GM12878 (cell line): ENCODE measurements around the gene PIK3C2B. TPM values are rescaled to one million over a fixed set of nuclear protein-coding genes. Genes with fewer than 3 reads are reported as not detected.

Experiments used
- ATAC-seq: fragments of 200-7000 bp; cut with Tn5 transposase; 3 replicates; pipeline ENCODE4 v1.9.1; 2020; ENCODE audit warnings: mild to moderate bottlenecking, moderate library complexity
- Bru-seq: library from RNA; stranded (reverse); fragments of 400-500 nt; gene quantifications from one replicate; lab custom pipeline; 2021; lab: Mats Ljungman, UMichigan
- BruChase-seq, 2 experiments: library from RNA; stranded (reverse); fragments of 400-500 nt; gene quantifications; one replicate each; lab custom pipeline; 2021; lab: Mats Ljungman, UMichigan
- BruUV-seq: library from RNA; stranded (reverse); fragments of 400-500 nt; replicated peaks from 2 replicates; lab custom pipeline; 2021; lab: Mats Ljungman, UMichigan
- CTCF ChIA-PET: fragments of 300-600 bp; sonication (Branson Sonifier 250); formaldehyde crosslinking; extraction: SDS; loops from one replicate; lab custom pipeline; 2021; ENCODE audit warnings: inconsistent platforms; lab: Yijun Ruan, JAX
- POLR2A ChIA-PET: fragments of 350-600 bp; formaldehyde crosslinking; extraction: SDS; loops from one replicate; lab custom pipeline; 2021; ENCODE audit warnings: inconsistent platforms; lab: Charles Lee
- RAD21 ChIA-PET: fragments of 300-600 bp; sonication (Branson Sonifier 250); formaldehyde crosslinking; loops from one replicate; lab custom pipeline; 2023; ENCODE audit warnings: antibody characterized with exemption; ENCODE audit not compliant: unreplicated experiment; lab: Charles Lee
- SMC1A ChIA-PET: fragments of 300-600 bp; sonication (Branson Sonifier 250); formaldehyde crosslinking; loops from one replicate; lab custom pipeline; 2023; ENCODE audit not compliant: unreplicated experiment, uncharacterized antibody; lab: Charles Lee
- DNase-seq: peaks from one replicate; pipeline ENCODE4 v3.0.0-alpha.2; 2011; ENCODE audit warnings: low read depth, low spot score
- FAIRE-seq: peaks from 3 replicates; lab custom pipeline; 2011; peaks lifted over from hg19 to GRCh38; lab: Jason Lieb, UNC
- H2AFZ ChIP-seq: 2 replicates; pipeline ENCODE4 v1.6.0; 2011; ENCODE audit warnings: low read depth, low read length, control low read depth; ENCODE audit not compliant: control insufficient read depth
- H3K27ac ChIP-seq: 2 replicates; pipeline ENCODE4 v1.5.1; 2011; ENCODE audit warnings: control low read depth; ENCODE audit not compliant: control insufficient read depth, insufficient read depth
- H3K27me3 ChIP-seq, 2 experiments: replicated peaks in 1 of 2; 2 replicates each; pipeline versions ENCODE4 v1.6.0 to v1.6.1; 2011; ENCODE audit warnings: low read length in 1 of 2; ENCODE audit not compliant: control insufficient read depth in 2 of 2, insufficient read depth in 2 of 2
- H3K36me3 ChIP-seq, 2 experiments: 2 replicates each; pipeline ENCODE4 v1.5.1; 2011; ENCODE audit warnings: low read length in 1 of 2; ENCODE audit not compliant: control insufficient read depth in 2 of 2, insufficient read depth in 2 of 2
- H3K4me1 ChIP-seq: 2 replicates; pipeline ENCODE4 v1.6.1; 2011; ENCODE audit warnings: mild to moderate bottlenecking, low read length, moderate library complexity, mixed read lengths; ENCODE audit not compliant: control insufficient read depth, insufficient read depth
- H3K4me2 ChIP-seq: 2 replicates; pipeline ENCODE4 v1.6.0; 2011; ENCODE audit warnings: control low read depth; ENCODE audit not compliant: control insufficient read depth, insufficient read depth
- H3K4me3 ChIP-seq: fragments of 200-600 bp; sonication (generic); 2 replicates; pipeline ENCODE4 v1.5.1; 2016
- H3K79me2 ChIP-seq: 2 replicates; pipeline ENCODE4 v1.6.0; 2011; ENCODE audit warnings: low read length; ENCODE audit not compliant: control insufficient read depth, insufficient read depth
- H3K9ac ChIP-seq: 2 replicates; pipeline ENCODE4 v1.8.0; 2011; ENCODE audit warnings: low read length, control low read depth, mixed read lengths; ENCODE audit not compliant: control insufficient read depth, insufficient read depth
- H3K9me3 ChIP-seq: replicated peaks from 3 replicates; pipeline ENCODE4 v1.5.1; 2011; ENCODE audit warnings: mild to moderate bottlenecking, low read length; ENCODE audit not compliant: control insufficient read depth, insufficient read depth
- H4K20me1 ChIP-seq: 2 replicates; pipeline ENCODE4 v1.6.0; 2011; ENCODE audit not compliant: control insufficient read depth, insufficient read depth
- CBX5 ChIP-seq: sonication (generic); IDR thresholded peaks from 2 replicates; pipeline ENCODE4 v1.6.1; 2016; ENCODE audit warnings: low read depth, moderate library complexity, mild to moderate bottlenecking, inconsistent platforms
- CTCF ChIP-seq, 3 experiments: IDR thresholded peaks in 2 of 3; conservative IDR thresholded peaks in 1 of 3; 2 replicates each; pipeline ENCODE4 v1.5.1; 2011; ENCODE audit warnings: low read depth in 3 of 3, low read length in 3 of 3, mild to moderate bottlenecking in 3 of 3, control low read depth in 2 of 3, moderate library complexity in 2 of 3, inconsistent platforms in 1 of 3, mixed read lengths in 1 of 3; ENCODE audit not compliant: control insufficient read depth in 2 of 3, insufficient read depth in 1 of 3; ENCODE audit errors: extremely low read depth in 1 of 3
- EGR1 ChIP-seq, 2 experiments: IDR thresholded peaks; 1 replicate in 1 of 2; 2 replicates in 1 of 2; pipeline ENCODE4 v1.6.1; 2011 to 2012; ENCODE audit warnings: low read depth in 2 of 2, low read length in 2 of 2, borderline replicate concordance in 1 of 2, mild to moderate bottlenecking in 1 of 2, moderate library complexity in 1 of 2
- HDAC2 ChIP-seq: fragments of 200-600 bp; sonication (generic); IDR thresholded peaks from 2 replicates; pipeline ENCODE4 v1.6.1; 2017
- HDGF ChIP-seq: fragments of 450-650 bp; IDR thresholded peaks from 2 replicates; pipeline ENCODE4 v1.6.1; 2016; ENCODE audit warnings: antibody characterized with exemption
- POU2F2 ChIP-seq: IDR thresholded peaks from 3 replicates; pipeline ENCODE4 v1.6.1; 2011; ENCODE audit warnings: low read depth, mild to moderate bottlenecking, low read length, borderline replicate concordance
- SMAD1 ChIP-seq: fragments of 450-650 bp; IDR thresholded peaks from 2 replicates; pipeline ENCODE4 v1.6.1; 2018; ENCODE audit warnings: mild to moderate bottlenecking, low read depth; ENCODE audit not compliant: partially characterized antibody
- SREBF1 ChIP-seq: IDR thresholded peaks from 2 replicates; pipeline ENCODE4 v1.6.1; 2012; ENCODE audit warnings: mild to moderate bottlenecking, low read length
- SREBF2 ChIP-seq: IDR thresholded peaks from 2 replicates; pipeline ENCODE4 v1.6.1; 2012; ENCODE audit warnings: mild to moderate bottlenecking, low read length
- SRF ChIP-seq, 2 experiments: IDR thresholded peaks; 2 replicates each; pipeline ENCODE4 v1.6.1; 2011; ENCODE audit warnings: low read depth in 2 of 2, low read length in 2 of 2, mild to moderate bottlenecking in 1 of 2, moderate library complexity in 1 of 2
- TAF1 ChIP-seq: IDR thresholded peaks from 2 replicates; pipeline ENCODE4 v1.6.1; 2011; ENCODE audit warnings: mild to moderate bottlenecking, low read depth, low read length, borderline replicate concordance
- ZNF217 ChIP-seq: fragments of 450-650 bp; IDR thresholded peaks from 2 replicates; pipeline ENCODE4 v1.6.1; 2017; ENCODE audit warnings: antibody characterized with exemption, mild to moderate bottlenecking
- ZNF384 ChIP-seq: IDR thresholded peaks from 2 replicates; pipeline ENCODE4 v1.6.1; 2012; ENCODE audit warnings: low read depth, mild to moderate bottlenecking, low read length, improper control_type of control experiment, borderline replicate concordance
- WGBS: methylation state at CpG from one replicate; pipeline ENCODE4 v1.1.6; 2016; ENCODE audit warnings: low lambda C conversion rate; ENCODE audit not compliant: insufficient replicate concordance, insufficient coverage; ENCODE audit errors: missing lambda C conversion rate; 5-methylcytosine and 5-hydroxymethylcytosine counted together
- in situ Hi-C: fragments of 300-500 bp; cut with MboI; formaldehyde crosslinking; loops from 9 replicates; pipeline ENCODE4 v1.14.3; 2018; ENCODE audit warnings: mixed read lengths
- intact Hi-C: fragments of 100-400 bp; cut with micrococcal nuclease; formaldehyde crosslinking; loops from one replicate; pipeline ENCODE4 v1.14.2; 2022; ENCODE audit not compliant: unreplicated experiment
- long read RNA-seq, 2 experiments: library from polyadenylated mRNA; unstranded; transcript quantifications; one replicate each; pipeline ENCODE4 v2.0.0, GENCODE V29; 2019 to 2020
- polyA minus RNA-seq, 3 experiments: library from RNA; depleted of rRNA, polyadenylated mRNA; stranded (reverse); fragments of >200 nt; gene quantifications; 2 replicates each; pipeline ENCODE4 v1.2.3, GENCODE V29; 2011
- polyA plus RNA-seq, 11 experiments: library from polyadenylated mRNA; depleted of rRNA in 4 of 11; unstranded in 6 of 11; stranded (reverse) in 5 of 11; fragments of >200 nt; fragmentation: Nextera tagmentation in 4 of 11; fragmentation: Illumina TruSeq in 1 of 11; extraction: Ambion mirVana in 4 of 11; extraction: Trizol in 1 of 11; gene quantifications; 1 replicate in 1 of 11; 2 replicates in 10 of 11; pipeline versions ENCODE4 v1.2.1 to v1.2.3, GENCODE V29; 2011 to 2016; ENCODE audit warnings: inconsistent platforms in 2 of 11, missing spikeins in 2 of 11, low read depth in 1 of 11
- total RNA-seq, 4 experiments: library from RNA; depleted of rRNA in 3 of 4; stranded (reverse); fragments of >200 nt in 3 of 4; fragmentation: Illumina TruSeq in 1 of 4; extraction: Trizol in 1 of 4; gene quantifications; 2 replicates each; pipeline versions ENCODE4 v1.2.1 to v1.2.3, GENCODE V29; 2013 to 2021
- TF ChIP-seq, protein P1 (sequence below): IDR thresholded peaks from 2 replicates; pipeline ENCODE4 v1.6.1; 2011; ENCODE audit warnings: borderline replicate concordance, low read depth, mild to moderate bottlenecking, moderate library complexity, low read length; ENCODE audit not compliant: insufficient read depth, poor library complexity, severe bottlenecking

The PIK3C2B gene
- total RNA-seq (2013; cell fraction: nucleolus; rRNA removed): 98.5 and 110 TPM in 2 replicates
- total RNA-seq (2014; rRNA removed): 13.9 and 16.3 TPM in 2 replicates
- 8.5 and 9.2 TPM in 2 replicates for total RNA-seq (2014; rRNA removed; fragmentation: Illumina TruSeq; extraction: Trizol)
- 33.5 and 38.1 TPM in 2 replicates for total RNA-seq (2021)
- polyA plus RNA-seq (2011; ENCODE audit: low read depth): 8.3 TPM
- 15.9 and 33.9 TPM in 2 replicates for polyA plus RNA-seq (2011; rRNA removed)
- polyA plus RNA-seq (2011; cell fraction: cytosol; rRNA removed): 33.1 and 36.7 TPM in 2 replicates
- 55.9 and 60.7 TPM in 2 replicates for polyA plus RNA-seq (2011; cell fraction: nucleus; rRNA removed)
- polyA plus RNA-seq (2012): 10.1 and 10.7 TPM in 2 replicates
- 10.2 and 14.4 TPM in 2 replicates for polyA plus RNA-seq (2014; fragmentation: Illumina TruSeq; extraction: Trizol)
- polyA plus RNA-seq (2014; fragmentation: Nextera tagmentation; extraction: Ambion mirVana): 1 to 10 TPM; 2.2 to 5.0 TPM
- polyA plus RNA-seq (2014; rRNA removed): 23.8 and 28.2 TPM in 2 replicates
- 1 to 10 TPM; 6.0 to 8.2 TPM for polyA plus RNA-seq (2016; fragmentation: Nextera tagmentation; extraction: Ambion mirVana)
- 69.9 and 86.4 TPM in 2 replicates for polyA minus RNA-seq (2011; rRNA and poly(A)+ RNA removed)
- polyA minus RNA-seq (2011; cell fraction: cytosol; rRNA and poly(A)+ RNA removed): 37.2 and 39.0 TPM in 2 replicates
- 38.8 and 80.3 TPM in 2 replicates for polyA minus RNA-seq (2011; cell fraction: nucleus; rRNA and poly(A)+ RNA removed)
- Bru-seq, nascent RNA: percentile 72 among the genes with signal in this experiment
- BruChase-seq, experiment 1, labeled RNA remaining after a 6-hour chase: percentile 76 among the genes with signal in this experiment
- percentile 72 among the genes with signal in this experiment for BruChase-seq, experiment 2, labeled RNA remaining after a 2-hour chase
- long read RNA-seq, experiment 1, partial matches to known transcripts: 0 of 1 reads
- long read RNA-seq, experiment 1, other reads (novel, unspliced or antisense): 1 of 1 reads
- long read RNA-seq, experiment 2, partial matches to known transcripts: 1 of 10 reads
- long read RNA-seq, experiment 2, other reads (novel, unspliced or antisense): 9 of 10 reads

- H3K9ac ChIP-seq: peak within 1 kb of the TSS; percentile 90
- ChIA-PET POLR2A (interaction anchor here (0.5 to 6.1 kb wide), 19 partner anchors 9 to 94 kb away, joined by 3 to 81 read pairs (median 4); partner anchors contain the start of gene MDM4), CTCF (interaction anchor here (0.6 to 39.0 kb wide), 11 partner anchors 10 to 313 kb away, joined by 3 to 2021 read pairs (median 4); partner anchors contain the start of gene MDM4), SMC1A (interaction anchor here (1.1 to 19.3 kb wide), 10 partner anchors 9 to 84 kb away, joined by 4 to 939 read pairs (median 18); partner anchors contain the start of gene MDM4), RAD21 (interaction anchor here (0.6 to 13.5 kb wide), 17 partner anchors 8 to 331 kb away, joined by 3 to 441 read pairs (median 6); partner anchors contain the start of gene MDM4)
- DNase-seq: peak; percentile 55
- H3K27ac ChIP-seq: peak within 1 kb of the TSS; percentile 86
- H3K79me2 ChIP-seq: peaks cover 41% of the 10 kb centered on the region
- no peaks in the 10 kb centered on the region for H3K27me3 ChIP-seq
- no TSS peak for BruUV-seq
- WGBS: 1% methylated on average over 58 of the region's 69 CpGs
- peak within 1 kb of the TSS; percentile 99 for H3K4me2 ChIP-seq
- H3K4me1 ChIP-seq: peaks cover 22% of the 10 kb centered on the region
- no peaks in the 10 kb centered on the region for H3K36me3 ChIP-seq
- no peaks in the 10 kb centered on the region; the same call in 2 of the 3 replicates for H3K9me3 ChIP-seq
- peak within 1 kb of the TSS; percentile 86 for H2AFZ ChIP-seq
- intact Hi-C loops (loop anchor here (1.0 to 2.0 kb wide), 3 partner anchors 13 to 64 kb away; no protein-coding TSS in a partner anchor), in situ Hi-C loops (no loop called here)
- peak; percentile 92 for ATAC-seq
- no peaks in the 10 kb centered on the region for H4K20me1 ChIP-seq
- peak within 1 kb of the TSS; percentile 92 for H3K4me3 ChIP-seq
- FAIRE-seq: no peak
- no peak for TF ChIP-seq ZNF384
- TF ChIP-seq POU2F2: peak; percentile 48; the same call in 1 of the 3 replicates
- 0 out of 4 replicates have a peak, but pooled peaks of 1 of the 2 experiments have one; percentile 17 for TF ChIP-seq SRF (IDR thresholded peaks at IDR 0.05; ENCODE audit: low read depth in 2 of 2, low read length in 2 of 2)
- TF ChIP-seq ZNF217: 0 out of 2 replicates have a peak, but pooled peaks have one; percentile 15
- 0 out of 2 replicates have a peak, but pooled peaks have one; percentile 44 for TF ChIP-seq TAF1
- TF ChIP-seq, protein P1, sequence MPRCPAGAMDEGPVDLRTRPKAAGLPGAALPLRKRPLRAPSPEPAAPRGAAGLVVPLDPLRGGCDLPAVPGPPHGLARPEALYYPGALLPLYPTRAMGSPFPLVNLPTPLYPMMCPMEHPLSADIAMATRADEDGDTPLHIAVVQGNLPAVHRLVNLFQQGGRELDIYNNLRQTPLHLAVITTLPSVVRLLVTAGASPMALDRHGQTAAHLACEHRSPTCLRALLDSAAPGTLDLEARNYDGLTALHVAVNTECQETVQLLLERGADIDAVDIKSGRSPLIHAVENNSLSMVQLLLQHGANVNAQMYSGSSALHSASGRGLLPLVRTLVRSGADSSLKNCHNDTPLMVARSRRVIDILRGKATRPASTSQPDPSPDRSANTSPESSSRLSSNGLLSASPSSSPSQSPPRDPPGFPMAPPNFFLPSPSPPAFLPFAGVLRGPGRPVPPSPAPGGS: peak; percentile 1
- TF ChIP-seq CTCF (IDR thresholded peaks at IDR 0.05 in 2 of 3, conservative IDR thresholded peaks at IDR 0.05 in 1 of 3; ENCODE audit: control insufficient read depth in 2 of 3, extremely low read depth in 1 of 3, insufficient read depth in 1 of 3, low read depth in 3 of 3, low read length in 3 of 3): peak; percentile 37 to 59 (median 43)
- TF ChIP-seq EGR1 (IDR thresholded peaks at IDR 0.05; ENCODE audit: borderline replicate concordance in 1 of 2, low read depth in 2 of 2, low read length in 2 of 2): peak in 1 of 2 experiments; percentile 62; a peak in 1 of 3 replicates
- TF ChIP-seq SREBF1: no peak
- TF ChIP-seq SMAD1: no peak
- TF ChIP-seq SREBF2: no peak
- TF ChIP-seq CBX5: no peak
- TF ChIP-seq HDGF: peak; percentile 84; the same call in 1 of the 2 replicates
- no peak for TF ChIP-seq HDAC2
Measured at GRCh38 chr1:204494281-204495077, at the start of gene PIK3C2B. PIK3C2B (minus strand) TSS chr1:204494805; CDS start chr1:204469802, 25,003 bp downstream.
